Astrocyte of the spinal cord (primary cell): ENCODE results near the gene DDN.

Source experiments
- DNase-seq: peaks from one replicate; pipeline ENCODE4 v3.0.0; 2011; ENCODE audit warnings: low read depth, low spot score
- H3K4me3 ChIP-seq: 2 replicates; pipeline ENCODE4 v1.5.1; 2011; ENCODE audit warnings: low read depth, mild to moderate bottlenecking, low read length, moderate library complexity
- in situ Hi-C: cut with HindIII; loops from 2 replicates; pipeline ENCODE4 v1.10.0; 2017; ENCODE audit warnings: low sequenced_read_pairs
- TF ChIP-seq, protein P1 (sequence below): IDR thresholded peaks from 2 replicates; pipeline ENCODE4 v1.5.1; 2012; ENCODE audit warnings: low read depth, mild to moderate bottlenecking, low read length, inconsistent platforms

Gene DDN

DNA sequence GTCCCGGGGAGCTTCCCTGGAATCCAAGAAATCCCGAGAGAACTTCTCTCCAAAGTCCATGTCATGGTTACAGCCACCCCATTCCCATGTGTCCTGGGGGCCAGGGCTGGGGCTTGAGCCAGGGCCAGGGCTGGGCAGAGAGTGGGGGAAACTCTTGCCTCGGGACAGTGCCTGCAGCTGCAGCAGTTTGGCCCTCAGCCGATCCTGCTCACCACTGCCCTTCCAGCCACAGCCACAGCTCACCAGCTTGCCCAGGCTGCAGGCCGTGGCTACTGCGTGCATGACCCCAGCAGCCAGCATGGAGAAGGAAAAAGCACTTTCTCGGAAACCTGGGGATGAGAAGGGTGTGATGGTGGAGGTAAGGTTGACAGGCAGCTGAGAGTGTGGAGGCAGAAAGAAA lies 31.2 kb downstream of the DDN start:
- H3K4me3 ChIP-seq = no peak overlapping the region
- no peak for DNase-seq
- TF ChIP-seq, protein P1, sequence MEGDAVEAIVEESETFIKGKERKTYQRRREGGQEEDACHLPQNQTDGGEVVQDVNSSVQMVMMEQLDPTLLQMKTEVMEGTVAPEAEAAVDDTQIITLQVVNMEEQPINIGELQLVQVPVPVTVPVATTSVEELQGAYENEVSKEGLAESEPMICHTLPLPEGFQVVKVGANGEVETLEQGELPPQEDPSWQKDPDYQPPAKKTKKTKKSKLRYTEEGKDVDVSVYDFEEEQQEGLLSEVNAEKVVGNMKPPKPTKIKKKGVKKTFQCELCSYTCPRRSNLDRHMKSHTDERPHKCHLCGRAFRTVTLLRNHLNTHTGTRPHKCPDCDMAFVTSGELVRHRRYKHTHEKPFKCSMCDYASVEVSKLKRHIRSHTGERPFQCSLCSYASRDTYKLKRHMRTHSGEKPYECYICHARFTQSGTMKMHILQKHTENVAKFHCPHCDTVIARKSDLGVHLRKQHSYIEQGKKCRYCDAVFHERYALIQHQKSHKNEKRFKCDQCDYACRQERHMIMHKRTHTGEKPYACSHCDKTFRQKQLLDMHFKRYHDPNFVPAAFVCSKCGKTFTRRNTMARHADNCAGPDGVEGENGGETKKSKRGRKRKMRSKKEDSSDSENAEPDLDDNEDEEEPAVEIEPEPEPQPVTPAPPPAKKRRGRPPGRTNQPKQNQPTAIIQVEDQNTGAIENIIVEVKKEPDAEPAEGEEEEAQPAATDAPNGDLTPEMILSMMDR = no peak
- in situ Hi-C loops = no loop called here

DNA sequence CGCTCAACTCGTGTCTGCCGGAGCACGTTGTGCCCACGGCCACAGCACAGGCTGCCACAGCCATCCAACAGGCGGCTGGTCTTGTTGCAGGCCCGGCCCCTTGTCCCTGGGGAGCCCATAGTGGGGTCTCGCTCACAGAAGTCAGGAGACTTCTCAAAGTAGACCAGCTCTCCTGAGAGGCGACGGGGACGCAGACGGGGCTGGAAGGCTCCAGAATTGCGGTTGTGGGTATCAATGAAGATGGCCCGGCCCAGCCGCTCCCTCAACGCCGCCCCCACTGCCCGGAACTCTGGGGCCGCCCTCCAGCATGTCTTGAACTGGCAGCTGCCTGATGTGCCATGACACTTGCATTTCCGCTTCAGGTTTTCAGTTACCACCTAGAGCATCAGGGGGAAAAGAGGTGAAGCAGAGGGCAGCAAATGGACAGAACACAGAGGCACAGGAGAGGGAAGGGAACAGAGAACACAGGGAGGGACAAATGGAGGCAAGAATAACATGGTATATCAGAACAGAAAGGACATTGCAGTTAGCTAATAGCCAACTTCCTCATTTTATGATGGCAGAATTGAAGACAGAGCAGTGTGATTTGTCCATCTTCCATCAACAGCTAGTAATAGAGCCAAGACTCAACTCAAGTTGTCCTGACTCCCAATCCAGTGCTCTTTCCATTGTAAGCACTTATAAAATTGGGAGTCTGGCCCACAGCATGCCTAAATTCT lies 32.8 kb downstream of the DDN start:
- DNase-seq = no peak
- no peak overlapping the region for H3K4me3 ChIP-seq
- TF ChIP-seq, protein P1 = no peak
- in situ Hi-C loops = no loop called here

DNA sequence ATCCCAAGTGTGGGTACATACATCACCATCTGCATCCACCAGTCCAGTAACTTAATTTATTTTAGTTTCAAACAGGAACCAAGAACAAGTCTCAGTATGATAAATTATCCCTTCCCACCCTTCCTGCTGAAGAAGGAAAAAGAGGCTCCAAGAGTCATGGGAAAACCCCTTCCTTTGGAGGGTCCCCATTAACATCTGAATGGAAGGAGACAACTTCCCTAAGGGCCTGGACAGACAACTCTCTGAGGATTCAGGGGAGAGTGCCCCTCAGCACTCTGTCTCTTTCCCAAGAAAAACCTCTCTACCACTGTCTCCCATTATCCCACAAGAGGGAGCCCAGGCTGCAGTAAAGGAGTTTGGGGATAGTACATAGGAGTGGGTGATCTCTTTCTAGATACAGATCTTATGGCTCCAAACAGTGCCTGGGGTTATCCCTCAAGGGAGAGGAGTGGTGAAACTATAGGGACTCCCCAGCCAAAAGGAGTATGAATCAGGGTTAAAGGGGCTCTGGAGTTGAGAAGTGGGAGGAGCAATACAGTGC lies 33.8 kb downstream of the DDN start:
- in situ Hi-C loops = no loop called here
- TF ChIP-seq, protein P1 = peak; percentile 54
- DNase-seq = no peak
- no peak overlapping the region for H3K4me3 ChIP-seq

DNA sequence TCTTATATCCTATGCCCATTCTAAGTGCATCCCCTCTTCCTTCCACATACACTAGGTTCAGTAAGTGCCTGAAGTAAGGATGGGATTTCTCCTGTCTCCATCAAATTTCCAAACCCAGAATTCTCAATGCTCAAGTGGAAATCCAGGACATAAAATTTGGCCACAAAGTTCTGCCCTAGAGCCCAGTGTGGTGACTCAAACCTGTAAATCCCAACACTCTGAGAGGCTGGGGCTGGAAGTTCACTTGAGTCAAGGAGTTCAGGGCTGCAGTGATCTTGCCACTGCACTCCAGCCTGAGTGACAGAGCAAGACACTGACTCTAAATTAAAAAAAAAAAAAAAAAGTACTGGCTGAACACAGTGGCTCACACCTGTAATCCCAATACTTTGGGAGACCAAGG lies 37.4 kb downstream of the DDN start:
- in situ Hi-C loops = no loop called here
- H3K4me3 ChIP-seq = no peak overlapping the region
- no peak for DNase-seq
- TF ChIP-seq, protein P1 = no peak

DNA sequence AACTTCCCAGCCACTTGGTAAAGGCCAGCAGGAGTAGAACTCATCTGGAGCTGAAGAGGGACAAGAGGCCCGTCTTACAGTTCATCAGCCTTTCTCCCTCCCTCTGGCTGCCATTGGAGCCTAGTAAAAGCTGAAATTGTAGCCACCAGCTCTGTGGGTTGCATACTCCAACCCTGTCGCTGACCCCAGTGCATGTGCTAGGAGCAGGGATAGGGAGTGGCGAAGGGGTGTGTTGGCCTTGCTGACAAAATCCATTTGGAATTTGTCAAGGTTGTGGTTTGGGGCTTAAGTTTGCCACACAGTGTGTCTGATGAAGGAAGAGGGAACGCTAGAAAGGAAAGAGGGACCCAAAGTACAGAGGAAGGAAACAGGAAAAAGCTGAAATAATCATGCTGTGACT lies 37.8 kb downstream of the DDN start:
- in situ Hi-C loops = no loop called here
- TF ChIP-seq, protein P1 = no peak
- no peak overlapping the region for H3K4me3 ChIP-seq
- DNase-seq = no peak

DNA sequence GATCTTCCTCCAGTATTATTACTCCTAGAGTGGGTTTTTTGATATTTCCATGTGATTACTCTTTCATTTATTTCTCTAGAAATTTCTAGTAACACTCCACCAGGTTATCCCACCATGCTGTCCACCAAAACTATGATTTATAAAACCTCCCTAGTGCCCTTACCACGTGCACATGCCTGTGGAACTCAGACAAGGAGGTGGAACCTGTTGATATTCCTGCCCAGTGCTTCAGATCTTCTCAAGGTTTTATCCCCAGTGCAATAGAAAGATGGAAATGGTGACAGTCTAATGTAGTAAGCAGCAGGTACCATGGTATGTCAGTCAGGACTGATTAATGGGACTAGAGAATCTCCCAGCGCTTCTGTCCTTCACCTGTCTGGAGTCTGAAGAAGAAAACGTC lies 38.3 kb downstream of the DDN start:
- in situ Hi-C loops = no loop called here

More for the DNA sequence above, 38.3 kb downstream of the DDN start:
- no peak overlapping the region for H3K4me3 ChIP-seq
- TF ChIP-seq, protein P1 = no peak
- DNase-seq = no peak
